Smooth muscle cell (in vitro differentiated cells): ENCODE measurements around the gene PIK3R6. TPM values are rescaled to one million over a fixed set of nuclear protein-coding genes. Genes with fewer than 3 reads are reported as not detected.

Experiments used
- DNase-seq: peaks from one replicate; lab custom pipeline; 2025; ENCODE audit not compliant: unreplicated experiment; lab: John Stamatoyannopoulos, UW
- H2AFZ ChIP-seq: fragments of 200-600 bp; sonication (generic); 2 replicates; pipeline ENCODE4 v1.6.0; 2016; ENCODE audit warnings: antibody characterized with exemption, low read depth, mild to moderate bottlenecking
- H3F3A ChIP-seq: fragments of 200-600 bp; sonication (generic); 2 replicates; pipeline ENCODE4 v1.6.0; 2017; ENCODE audit warnings: antibody characterized with exemption, low read depth
- H3K27ac ChIP-seq: fragments of 200-600 bp; sonication (generic); 2 replicates; pipeline ENCODE4 v1.5.1; 2016; ENCODE audit warnings: low read depth, mild to moderate bottlenecking
- H3K27me3 ChIP-seq: fragments of 200-600 bp; sonication (generic); 2 replicates; pipeline ENCODE4 v1.6.1; 2016; ENCODE audit warnings: low read depth, mild to moderate bottlenecking
- H3K36me3 ChIP-seq: fragments of 200-600 bp; sonication (generic); 2 replicates; pipeline ENCODE4 v1.5.1; 2016; ENCODE audit warnings: low read depth
- H3K4me1 ChIP-seq: fragments of 200-600 bp; sonication (generic); 2 replicates; pipeline ENCODE4 v1.5.1; 2016; ENCODE audit warnings: low read depth
- H3K4me2 ChIP-seq: fragments of 200-600 bp; sonication (generic); 2 replicates; pipeline ENCODE4 v1.6.0; 2016; ENCODE audit warnings: mild to moderate bottlenecking
- H3K4me3 ChIP-seq: fragments of 200-600 bp; sonication (generic); 2 replicates; pipeline ENCODE4 v1.5.1; 2016; ENCODE audit warnings: mild to moderate bottlenecking
- H3K79me2 ChIP-seq: fragments of 200-600 bp; sonication (generic); 2 replicates; pipeline ENCODE4 v1.6.0; 2016; ENCODE audit warnings: low read depth, mild to moderate bottlenecking
- H3K9ac ChIP-seq: fragments of 200-600 bp; sonication (generic); 2 replicates; pipeline ENCODE4 v1.6.0; 2016; ENCODE audit warnings: low read depth
- H3K9me3 ChIP-seq: fragments of 200-600 bp; sonication (generic); replicated peaks from 2 replicates; pipeline ENCODE4 v1.5.1; 2016; ENCODE audit warnings: low read depth
- H4K20me1 ChIP-seq: fragments of 200-600 bp; sonication (generic); 2 replicates; pipeline ENCODE4 v1.6.0; 2016; ENCODE audit warnings: low read depth
- WGBS: methylation state at CpG from one replicate; pipeline ENCODE4 v1.1.7; 2016; ENCODE audit warnings: low lambda C conversion rate; 5-methylcytosine and 5-hydroxymethylcytosine counted together
- polyA plus RNA-seq: library from polyadenylated mRNA; unstranded; fragments of >200 nt; fragmentation: Nextera tagmentation; extraction: Ambion mirVana; gene quantifications from 2 replicates; pipeline ENCODE4 v1.2.1, GENCODE V29; 2016
- total RNA-seq: library from RNA; depleted of rRNA; stranded (reverse); fragments of >200 nt; gene quantifications from 2 replicates; pipeline ENCODE4 v1.2.3, GENCODE V29; 2014
- TF ChIP-seq, protein P1 (sequence below): fragments of 200-600 bp; sonication (generic); IDR thresholded peaks from 2 replicates; pipeline ENCODE4 v1.5.1; 2017; ENCODE audit warnings: borderline replicate concordance, mild to moderate bottlenecking, antibody characterized with exemption; ENCODE audit not compliant: insufficient read depth, poor library complexity, severe bottlenecking

Gene PIK3R6
- total and polyA plus RNA-seq, 2 experiments from 2014 or later, result not detected

GRCh38 chr17:8799570-8800212 is 67.8 kb downstream of the PIK3R6 start:
- H3K9ac ChIP-seq, result no peak overlapping the region
- no peaks in the 10 kb centered on the region for H4K20me1 ChIP-seq
- H3K27ac ChIP-seq, result no peak overlapping the region
- 58% methylated on average over 15 of the region's 15 CpGs for WGBS
- H3K9me3 ChIP-seq, result no peaks in the 10 kb centered on the region
- no peak overlapping the region for H2AFZ ChIP-seq
- H3F3A ChIP-seq, result no peaks in the 10 kb centered on the region
- no peak for DNase-seq
- H3K27me3 ChIP-seq, result peaks cover 36% of the 10 kb centered on the region
- H3K4me1 ChIP-seq, result no peaks in the 10 kb centered on the region
- H3K79me2 ChIP-seq, result no peaks in the 10 kb centered on the region
- TF ChIP-seq, protein P1, sequence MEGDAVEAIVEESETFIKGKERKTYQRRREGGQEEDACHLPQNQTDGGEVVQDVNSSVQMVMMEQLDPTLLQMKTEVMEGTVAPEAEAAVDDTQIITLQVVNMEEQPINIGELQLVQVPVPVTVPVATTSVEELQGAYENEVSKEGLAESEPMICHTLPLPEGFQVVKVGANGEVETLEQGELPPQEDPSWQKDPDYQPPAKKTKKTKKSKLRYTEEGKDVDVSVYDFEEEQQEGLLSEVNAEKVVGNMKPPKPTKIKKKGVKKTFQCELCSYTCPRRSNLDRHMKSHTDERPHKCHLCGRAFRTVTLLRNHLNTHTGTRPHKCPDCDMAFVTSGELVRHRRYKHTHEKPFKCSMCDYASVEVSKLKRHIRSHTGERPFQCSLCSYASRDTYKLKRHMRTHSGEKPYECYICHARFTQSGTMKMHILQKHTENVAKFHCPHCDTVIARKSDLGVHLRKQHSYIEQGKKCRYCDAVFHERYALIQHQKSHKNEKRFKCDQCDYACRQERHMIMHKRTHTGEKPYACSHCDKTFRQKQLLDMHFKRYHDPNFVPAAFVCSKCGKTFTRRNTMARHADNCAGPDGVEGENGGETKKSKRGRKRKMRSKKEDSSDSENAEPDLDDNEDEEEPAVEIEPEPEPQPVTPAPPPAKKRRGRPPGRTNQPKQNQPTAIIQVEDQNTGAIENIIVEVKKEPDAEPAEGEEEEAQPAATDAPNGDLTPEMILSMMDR, result no peak
- peak overlapping the region; percentile 38 for H3K4me3 ChIP-seq
- H3K36me3 ChIP-seq, result no peaks in the 10 kb centered on the region
- peak overlapping the region; percentile 76 for H3K4me2 ChIP-seq

DNA sequence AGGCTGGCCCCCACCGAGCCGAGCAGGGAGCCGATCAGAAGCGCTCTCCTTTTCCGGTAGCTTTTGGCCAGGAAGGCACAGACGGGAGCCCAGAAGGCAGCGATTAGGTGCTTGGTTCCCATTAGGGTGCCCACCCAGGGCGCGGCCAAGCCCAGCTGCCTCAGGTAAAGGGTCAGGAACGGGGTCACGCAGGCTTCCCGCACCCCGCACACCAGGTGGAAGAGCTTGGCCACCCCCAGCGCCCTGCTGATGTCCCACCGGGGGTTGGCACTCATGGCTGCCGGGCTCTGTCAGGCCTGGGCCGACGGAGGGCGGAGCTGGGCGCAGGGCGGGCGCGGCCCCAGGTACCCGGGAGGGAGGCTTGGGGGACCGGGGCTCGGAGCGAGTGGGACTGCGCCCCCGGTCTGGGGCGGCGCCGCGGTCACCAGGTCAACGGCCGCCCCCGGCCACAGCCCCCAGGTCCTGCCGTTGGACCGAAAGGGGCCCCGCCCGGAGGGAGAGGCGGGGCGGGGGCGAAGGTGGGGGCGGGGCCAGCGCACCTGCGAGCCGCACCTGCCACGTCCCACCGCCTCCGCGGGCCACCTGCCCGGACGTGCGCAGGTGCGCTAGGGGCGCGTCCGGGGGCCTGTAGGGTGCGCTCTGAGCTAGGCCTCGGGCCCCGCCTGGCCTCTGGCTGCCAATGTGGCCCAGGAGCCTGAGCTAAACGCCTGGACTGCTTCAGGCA is 68.5 kb downstream of the PIK3R6 start, which contains the start of gene MFSD6L:
Gene MFSD6L (minus strand): TSS at position 520 of the 724 bp plus-strand sequence. CDS start 245 bp downstream, at position 275.
- Histone ChIP-seq H3K4me1 (no peaks in the 10 kb centered on the region), H3K36me3 (no peaks in the 10 kb centered on the region), H2AFZ (no peak within 1 kb of the TSS), H3K27me3 (peaks cover 36% of the 10 kb centered on the region), H3K4me3 (peak within 1 kb of the TSS; percentile 38), H3K27ac (no peak within 1 kb of the TSS), H4K20me1 (no peaks in the 10 kb centered on the region), H3K9me3 (no peaks in the 10 kb centered on the region), H3K9ac (no peak within 1 kb of the TSS), H3F3A (no peaks in the 10 kb centered on the region), H3K4me2 (peak within 1 kb of the TSS; percentile 76), H3K79me2 (no peaks in the 10 kb centered on the region)
- no peak for DNase-seq
- 6% methylated on average over 41 of the region's 62 CpGs for WGBS
- TF ChIP-seq, protein P1, result no peak

DNA sequence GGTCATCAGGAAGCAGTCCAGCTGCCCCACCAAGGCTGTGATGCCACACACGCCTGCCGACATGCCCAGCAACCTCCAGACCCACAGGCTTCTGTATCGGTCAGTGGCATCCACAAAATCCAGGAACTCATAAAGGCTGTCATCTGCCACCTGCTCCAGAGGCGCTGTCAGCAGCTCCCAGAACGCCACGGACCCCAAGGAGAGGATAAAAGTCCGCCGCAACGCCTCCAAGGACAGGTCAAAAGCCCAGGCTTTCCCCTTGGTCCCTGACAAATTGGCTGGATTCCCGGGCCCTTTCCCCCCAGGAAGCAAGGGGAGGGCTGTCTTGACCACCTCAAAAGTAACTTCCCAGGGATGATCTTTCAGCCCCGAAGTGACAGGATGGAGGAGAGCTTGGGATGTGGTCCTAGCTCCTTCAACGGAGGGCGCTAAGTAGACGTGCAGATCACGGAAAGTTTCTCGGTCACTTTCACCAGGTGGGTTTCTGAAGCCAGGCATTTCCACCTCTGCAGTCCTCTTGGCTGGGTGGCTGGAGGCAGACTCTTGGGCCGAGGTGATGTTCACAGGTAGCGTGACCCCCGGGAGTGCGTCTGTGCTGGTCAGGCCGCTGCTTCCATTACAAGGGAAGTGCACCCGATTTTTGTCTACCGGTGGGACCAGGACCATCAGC is 69.2 kb downstream of the PIK3R6 start:
- WGBS, result 67% methylated on average over 23 of the region's 23 CpGs
- DNase-seq, result no peak
- H3K4me1 ChIP-seq, result no peaks in the 10 kb centered on the region
- H3K4me2 ChIP-seq, result no peak overlapping the region
- H3K27me3 ChIP-seq, result peaks cover 36% of the 10 kb centered on the region
- H3K9ac ChIP-seq, result no peak overlapping the region
- no peaks in the 10 kb centered on the region for H3K36me3 ChIP-seq
- H3K27ac ChIP-seq, result no peak overlapping the region
- H3K9me3 ChIP-seq, result no peaks in the 10 kb centered on the region
- no peaks in the 10 kb centered on the region for H4K20me1 ChIP-seq
- TF ChIP-seq, protein P1, result no peak
- H2AFZ ChIP-seq, result no peak overlapping the region
- H3F3A ChIP-seq, result no peaks in the 10 kb centered on the region
- no peaks in the 10 kb centered on the region for H3K79me2 ChIP-seq
- no peak overlapping the region for H3K4me3 ChIP-seq
